HG03066 (cell line): ENCODE measurements around the gene LAMB4.
A peak's percentile ranks its signal among the peaks of the same experiment; 100 is the strongest.

Experiments used
- ATAC-seq: cut with Tn5 transposase; IDR thresholded peaks from one replicate; pipeline ENCODE4 v1.9.1; 2021; ENCODE audit warnings: low read depth; ENCODE audit not compliant: unreplicated experiment

Gene LAMB4

DNA sequence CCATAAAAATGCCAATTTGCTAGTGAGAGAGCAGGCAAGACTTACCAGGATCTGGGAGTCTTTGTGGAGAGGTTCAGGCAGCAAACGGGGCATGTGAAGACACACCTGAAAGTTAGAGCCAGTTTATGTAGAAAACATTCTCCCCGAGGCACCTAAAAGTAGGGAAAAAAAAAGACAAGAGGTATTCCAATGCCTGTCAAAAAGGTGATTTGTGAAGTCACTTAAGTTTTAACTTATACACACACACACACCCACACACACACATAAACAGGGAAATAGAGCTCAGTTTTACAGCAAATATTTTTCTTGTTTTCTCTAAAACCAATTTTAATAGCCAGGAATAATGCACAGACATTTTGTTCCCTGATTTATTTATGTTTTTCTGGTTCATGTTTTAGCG, at the start of gene LAMB4:
Gene LAMB4, minus strand, starts transcription at position 101 of the 400 bp plus-strand sequence. CDS start 7,197 bp downstream, outside the sequence.
- no peak for ATAC-seq

- ATAC-seq = no peak
These were observed 48.2 kb upstream of the LAMB4 start for GRCh38 chr7:108178398-108178797.

DNA sequence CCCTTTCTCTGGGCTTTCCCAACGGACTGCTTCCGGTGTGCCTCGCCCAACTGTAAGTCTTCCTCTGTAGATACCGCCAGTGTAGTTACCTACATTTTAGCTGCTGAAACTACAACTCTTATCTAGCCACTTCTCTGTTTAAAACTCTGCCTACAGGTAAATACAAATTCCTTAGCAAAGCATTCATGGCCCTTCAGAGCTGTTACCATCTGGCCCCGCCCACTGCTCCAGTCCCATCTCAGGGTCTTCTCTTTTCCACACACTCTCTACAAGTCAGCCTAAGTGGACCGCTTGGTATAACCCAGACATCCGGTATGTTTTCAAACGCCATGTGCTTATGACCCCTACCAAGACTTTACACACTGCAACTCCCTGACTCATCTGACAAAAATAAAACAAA, 41.0 kb upstream of the LAMB4 start:
- no peak for ATAC-seq

- ATAC-seq = no peak
These were observed 40.1 kb upstream of the LAMB4 start for GRCh38 chr7:108170251-108170650.

GRCh38 chr7:108167460-108167859, 37.3 kb upstream of the LAMB4 start:
- no peak for ATAC-seq

- ATAC-seq = no peak
These were observed 36.5 kb upstream of the LAMB4 start for GRCh38 chr7:108166687-108167086.

- ATAC-seq = no peak
These were observed 35.6 kb upstream of the LAMB4 start for GRCh38 chr7:108165723-108166122.

- no peak for ATAC-seq
These were observed 34.8 kb upstream of the LAMB4 start for GRCh38 chr7:108164946-108165345.

DNA sequence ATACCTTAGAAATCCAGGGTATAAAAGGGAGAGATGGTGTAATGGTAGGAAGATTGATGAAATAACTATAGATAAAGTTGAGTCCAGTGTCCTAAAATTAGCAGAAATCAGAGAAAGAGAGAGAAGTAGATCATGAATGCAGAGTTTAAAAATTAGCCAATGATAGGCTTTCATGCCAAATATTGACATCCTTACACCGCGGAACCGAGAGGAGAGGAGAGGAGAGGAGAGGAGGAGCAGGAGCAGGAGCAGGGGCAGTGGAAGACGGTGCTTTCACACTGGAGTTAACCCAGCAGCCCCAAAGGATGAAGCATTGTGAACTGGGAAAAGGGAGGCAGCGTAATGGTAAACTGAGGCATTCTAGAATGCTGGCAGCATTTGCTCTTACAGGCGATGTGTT, 34.2 kb upstream of the LAMB4 start:
- no peak for ATAC-seq

DNA sequence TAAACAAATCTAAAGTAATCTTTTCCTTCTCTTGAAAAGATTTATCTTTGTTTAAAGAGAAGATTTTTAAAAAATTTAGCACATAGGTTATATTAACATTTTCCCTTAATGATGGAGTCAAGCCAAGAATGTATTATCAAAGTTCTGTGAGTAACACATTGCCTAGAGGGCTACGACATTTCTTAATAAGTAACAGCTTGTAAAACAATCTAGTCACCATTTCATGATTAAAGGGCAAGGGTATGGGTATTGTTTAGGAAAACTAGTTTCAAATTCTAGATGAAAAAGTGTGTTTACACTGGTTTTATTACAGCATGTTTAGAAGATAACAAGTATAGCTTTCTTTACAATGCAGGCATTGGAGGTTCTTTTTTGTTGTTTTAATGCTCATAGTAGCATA, 28.6 kb upstream of the LAMB4 start:
- no peak for ATAC-seq

- ATAC-seq = no peak
These were observed 27.6 kb upstream of the LAMB4 start for GRCh38 chr7:108157606-108158335.

- ATAC-seq = no peak
These were observed 26.9 kb upstream of the LAMB4 start for GRCh38 chr7:108156897-108157605.

GRCh38 chr7:108152198-108152597, 22.0 kb upstream of the LAMB4 start:
- no peak for ATAC-seq

- no peak for ATAC-seq
These were observed 19.7 kb upstream of the LAMB4 start for GRCh38 chr7:108149908-108150307.

DNA sequence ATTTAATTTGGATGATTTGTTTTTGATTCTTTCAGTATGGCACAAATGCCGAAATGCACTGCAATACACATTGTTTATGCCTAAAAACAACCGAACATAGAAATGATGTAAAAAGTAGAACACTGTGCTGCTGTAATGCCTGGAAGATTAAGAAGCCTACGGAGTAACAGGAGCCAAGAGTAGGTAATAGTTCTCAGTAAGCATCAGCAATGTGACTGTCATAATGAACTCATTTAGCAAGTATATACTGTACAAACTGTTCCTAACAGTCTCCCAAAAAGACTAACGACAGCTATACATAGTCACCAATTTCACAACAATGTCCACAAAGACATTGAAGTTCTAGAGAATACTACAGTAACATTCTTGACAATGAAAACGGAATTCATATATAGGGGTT, 19.0 kb upstream of the LAMB4 start:
- ATAC-seq = no peak

- no peak for ATAC-seq
These were observed 16.9 kb upstream of the LAMB4 start for GRCh38 chr7:108147031-108147563.

DNA sequence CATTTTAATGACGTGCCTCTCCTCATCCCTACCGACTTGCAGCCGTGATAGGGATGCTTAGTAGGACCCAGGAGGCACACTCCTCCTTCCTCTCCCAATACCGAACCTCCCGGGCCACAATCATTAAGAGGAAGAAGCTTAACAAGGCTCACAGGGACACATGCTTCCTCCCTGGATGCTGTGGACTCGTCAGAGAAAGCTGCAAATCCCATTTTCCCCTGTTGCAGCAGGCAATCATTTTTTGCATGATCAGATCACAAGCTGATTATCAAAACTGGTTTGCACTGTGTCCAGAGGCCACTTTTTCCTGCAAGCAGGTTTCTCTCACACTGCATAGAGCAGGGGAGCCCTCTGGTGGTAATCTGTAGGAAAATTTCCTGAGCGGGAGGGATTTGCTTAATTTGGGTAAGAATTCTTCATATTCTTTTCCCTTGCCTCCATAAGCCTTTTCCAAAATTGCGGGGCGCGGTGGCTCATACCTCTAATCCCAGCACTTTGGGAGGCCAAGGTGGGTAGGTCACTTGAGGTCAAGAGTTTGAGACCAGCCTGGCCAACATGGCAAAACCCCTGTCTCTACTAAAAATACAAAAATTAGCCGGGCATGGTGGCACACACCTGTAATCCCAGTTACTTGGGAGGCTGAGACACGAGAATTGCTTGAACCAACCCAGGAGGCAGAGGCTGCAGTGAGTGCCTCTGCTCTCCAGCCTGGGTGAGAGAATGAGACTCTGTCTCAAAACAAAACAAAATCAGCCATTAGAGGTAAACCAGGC, 16.1 kb upstream of the LAMB4 start:
- peak; percentile 63 for ATAC-seq

DNA sequence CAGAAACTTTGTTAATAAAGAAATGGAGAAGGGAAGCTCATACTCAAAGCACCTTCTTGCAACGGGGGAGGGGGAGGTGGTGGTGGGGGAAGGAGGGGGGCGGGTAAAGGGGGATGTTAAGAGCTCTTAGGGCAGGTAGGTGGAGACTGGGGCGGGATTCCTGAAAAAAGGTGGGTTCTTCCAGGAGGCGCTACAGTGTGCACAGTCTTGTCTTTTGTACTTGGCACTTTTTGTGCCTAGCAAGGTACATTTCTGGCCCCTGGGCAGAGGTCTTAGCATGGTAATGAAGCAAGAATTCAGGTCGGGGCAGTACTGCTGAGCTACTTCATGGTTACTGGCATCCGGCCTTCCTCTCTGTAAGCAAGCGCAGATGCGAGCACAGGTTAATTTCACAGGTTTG, 15.2 kb upstream of the LAMB4 start:
- no peak for ATAC-seq

- ATAC-seq = no peak
These were observed 14.8 kb upstream of the LAMB4 start for GRCh38 chr7:108144931-108145330.

- ATAC-seq = no peak
These were observed 13.7 kb upstream of the LAMB4 start for GRCh38 chr7:108143658-108144420.
